Neural cell (in vitro differentiated cells): ENCODE results near the gene SF3B3.

Experiments used
- CTCF ChIP-seq: fragments of 450-650 bp; IDR thresholded peaks from 2 replicates; pipeline ENCODE4 v1.5.1; 2014; ENCODE audit warnings: antibody characterized with exemption, mild to moderate bottlenecking, moderate library complexity; ENCODE audit not compliant: poor library complexity, severe bottlenecking
- EP300 ChIP-seq: fragments of 450-650 bp; conservative IDR thresholded peaks from 2 replicates; pipeline ENCODE4 v1.6.1; 2014; ENCODE audit warnings: antibody characterized with exemption, mild to moderate bottlenecking, moderate library complexity; ENCODE audit not compliant: poor library complexity, severe bottlenecking
- EZH2 ChIP-seq: fragments of 200-600, 300-800 bp; shearing (Covaris generic), sonication (generic); IDR thresholded peaks from 2 replicates; pipeline ENCODE4 v1.6.1; 2014; ENCODE audit warnings: antibody characterized with exemption, low read length, borderline replicate concordance, mild to moderate bottlenecking; ENCODE audit not compliant: insufficient read depth, poor library complexity, severe bottlenecking
- MXI1 ChIP-seq: fragments of 450-650 bp; conservative IDR thresholded peaks from 2 replicates; pipeline ENCODE4 v1.6.1; 2014; ENCODE audit warnings: antibody characterized with exemption, mild to moderate bottlenecking; ENCODE audit not compliant: poor library complexity, severe bottlenecking
- POLR2AphosphoS5 ChIP-seq: IDR thresholded peaks from 2 replicates; pipeline ENCODE4 v1.6.1; 2012
- RAD21 ChIP-seq: fragments of 450-650 bp; conservative IDR thresholded peaks from 2 replicates; pipeline ENCODE4 v1.6.1; 2014; ENCODE audit warnings: antibody characterized with exemption, mild to moderate bottlenecking, moderate library complexity
- SMC3 ChIP-seq: fragments of 450-650 bp; conservative IDR thresholded peaks from 2 replicates; pipeline ENCODE4 v1.6.1; 2014; ENCODE audit warnings: antibody characterized with exemption, mild to moderate bottlenecking, moderate library complexity; ENCODE audit not compliant: poor library complexity
- TAF1 ChIP-seq: IDR thresholded peaks from 2 replicates; pipeline ENCODE4 v1.6.1; 2012; ENCODE audit warnings: low read depth

GRCh38 chr16:70565053-70565452, 41.4 kb downstream of the SF3B3 start:
- TF ChIP-seq CTCF, result no peak
- no peak for TF ChIP-seq POLR2AphosphoS5
- no peak for TF ChIP-seq EZH2
- no peak for TF ChIP-seq EP300
- TF ChIP-seq SMC3, result no peak
- TF ChIP-seq MXI1, result no peak
- TF ChIP-seq RAD21, result no peak
- no peak for TF ChIP-seq TAF1
